HG02798 (cell line): ENCODE measurements around the gene MON1A.

Experiments
- ATAC-seq: cut with Tn5 transposase; IDR thresholded peaks from one replicate; pipeline ENCODE4 v1.9.1; 2021; ENCODE audit warnings: mild to moderate bottlenecking; ENCODE audit not compliant: unreplicated experiment, poor library complexity

MON1A gene

GRCh38 chr3:49859576-49860305, 69.9 kb downstream of the MON1A start:
- ATAC-seq = no peak
